K562 (cell line): ENCODE results near the gene DTNBP1. TPM values are rescaled to one million over a fixed set of nuclear protein-coding genes. Genes with fewer than 3 reads are reported as not detected.

Experiments
- CTCFL ChIP-seq: IDR thresholded peaks from 2 replicates; pipeline ENCODE4 v1.6.1; 2011; ENCODE audit warnings: borderline replicate concordance, low read depth, mild to moderate bottlenecking, moderate library complexity, low read length; ENCODE audit not compliant: insufficient read depth, poor library complexity, severe bottlenecking
- FOXM1 ChIP-seq, 2 experiments: fragments of 450-650 bp in 1 of 2; sonication (generic) in 1 of 2; formaldehyde crosslinking in 1 of 2; IDR thresholded peaks; 2 replicates each; pipeline versions ENCODE4 v1.6.1 to v1.9.0; 2017 to 2022; ENCODE audit warnings: low read depth in 2 of 2, mild to moderate bottlenecking in 2 of 2, missing genetic modification reagents in 1 of 2, moderate library complexity in 1 of 2
- HMGN3 ChIP-seq: IDR thresholded peaks from 2 replicates; pipeline ENCODE4 v1.6.1; 2011; ENCODE audit warnings: borderline replicate concordance, low read depth, mild to moderate bottlenecking, mixed read lengths, low read length; ENCODE audit not compliant: insufficient read length; ENCODE audit errors: extremely low read depth
- TRIM28 ChIP-seq: fragments of 450-650 bp; IDR thresholded peaks from 2 replicates; pipeline ENCODE4 v1.6.1; 2017
- ZBTB11 ChIP-seq, 3 experiments: fragments of 200-800 bp in 1 of 3; fragments of 250-450 bp in 1 of 3; fragments of 450-650 bp in 1 of 3; sonication (Bioruptor Pico) in 1 of 3; sonication (Bioruptor generic) in 1 of 3; formaldehyde crosslinking in 1 of 3; IDR thresholded peaks; 2 replicates each; pipeline versions ENCODE4 v1.6.1 to v1.8.0; 2016 to 2022; ENCODE audit warnings: mild to moderate bottlenecking in 2 of 3, missing genetic modification characterization in 2 of 3, missing compliant biosample characterization in 1 of 3, moderate library complexity in 1 of 3
- polyA plus RNA-seq, 8 experiments: library from polyadenylated mRNA; depleted of rRNA in 4 of 8; stranded (reverse) in 5 of 8; unstranded in 3 of 8; fragments of >200 nt; fragmentation: Nextera tagmentation in 2 of 8; fragmentation: Illumina TruSeq in 1 of 8; extraction: Ambion mirVana in 2 of 8; extraction: Trizol in 1 of 8; gene quantifications; 2 replicates each; pipeline versions ENCODE4 v1.2.1 to v1.2.3, GENCODE V29; 2011 to 2014; ENCODE audit warnings: inconsistent platforms in 1 of 8, missing spikeins in 1 of 8
- total RNA-seq, 7 experiments: library from RNA; depleted of rRNA in 6 of 7; stranded (reverse); fragments of >200 nt in 6 of 7; fragmentation: Illumina TruSeq in 2 of 7; extraction: Trizol in 2 of 7; gene quantifications; 2 replicates each; pipeline versions ENCODE4 v1.2.1 to v1.2.3, GENCODE V29; 2011 to 2021; ENCODE audit warnings: low replicate concordance in 1 of 7

Gene DTNBP1
- total and polyA plus RNA-seq, 9 of the 15 experiments (the other 6 are each of a cell fraction or from before 2014, with no cell fraction given): 16.7 to 54.5 (median 21.4) TPM

- TF ChIP-seq ZBTB11 (CRISPR knock-in tag; IDR thresholded peaks at IDR 0.05): no peak
- no peak for TF ChIP-seq TRIM28
- no peak for TF ChIP-seq HMGN3
- TF ChIP-seq FOXM1 (IDR thresholded peaks at IDR 0.05; ENCODE audit: low read depth): no peak
- no peak for TF ChIP-seq FOXM1 (CRISPR knock-in tag; IDR thresholded peaks at IDR 0.05; ENCODE audit: low read depth)
- TF ChIP-seq CTCFL: no peak
Measured at GRCh38 chr6:15476631-15477380, 186.0 kb downstream of the DTNBP1 start (continued).
